ENCODE measurements around the gene ELK1.
A peak's percentile ranks its signal among the peaks of the same experiment; 100 is the strongest.

Gene ELK1

GRCh38 chrX:47597222-47597621 lies 53.1 kb downstream of the ELK1 start:
- TF ChIP-seq CREB1 (IDR thresholded peaks at IDR 0.05; ENCODE audit: low read depth), result no peak
- no peak for TF ChIP-seq YY1 (IDR thresholded peaks at IDR 0.05; ENCODE audit: low read depth)
- no peak for TF ChIP-seq NFIC (IDR thresholded peaks at IDR 0.05)
- no peak for TF ChIP-seq CEBPB (IDR thresholded peaks at IDR 0.05)
- no peak for TF ChIP-seq FOXM1 (IDR thresholded peaks at IDR 0.05; ENCODE audit: borderline replicate concordance, low read depth)
- TF ChIP-seq ZBTB7A (IDR thresholded peaks at IDR 0.05; ENCODE audit: low read depth), result no peak
- TF ChIP-seq, protein P1, sequence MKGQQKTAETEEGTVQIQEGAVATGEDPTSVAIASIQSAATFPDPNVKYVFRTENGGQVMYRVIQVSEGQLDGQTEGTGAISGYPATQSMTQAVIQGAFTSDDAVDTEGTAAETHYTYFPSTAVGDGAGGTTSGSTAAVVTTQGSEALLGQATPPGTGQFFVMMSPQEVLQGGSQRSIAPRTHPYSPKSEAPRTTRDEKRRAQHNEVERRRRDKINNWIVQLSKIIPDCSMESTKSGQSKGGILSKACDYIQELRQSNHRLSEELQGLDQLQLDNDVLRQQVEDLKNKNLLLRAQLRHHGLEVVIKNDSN (IDR thresholded peaks at IDR 0.05), result no peak
- no peak for TF ChIP-seq EP300 (IDR thresholded peaks at IDR 0.05; ENCODE audit: borderline replicate concordance)
- no peak for TF ChIP-seq TAF1 (IDR thresholded peaks at IDR 0.05; ENCODE audit: low read depth)

DNA sequence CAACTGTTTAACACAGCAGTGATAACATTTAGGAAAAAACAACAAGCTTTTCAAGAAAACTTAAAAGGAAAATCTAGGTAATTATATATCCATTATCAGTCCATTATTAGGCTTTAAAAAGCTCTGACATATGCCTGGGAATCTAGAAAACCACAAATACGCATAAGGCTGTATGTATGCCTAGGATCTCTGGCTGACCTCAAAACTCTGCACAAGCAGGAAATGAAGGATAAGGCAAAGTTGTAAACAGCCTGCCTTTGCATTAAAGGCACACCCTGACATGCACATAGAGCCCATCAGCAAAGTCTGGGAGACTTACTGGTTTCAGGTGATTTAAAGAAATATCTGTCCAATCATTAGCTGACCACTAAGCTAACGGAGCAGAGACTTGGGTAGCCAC lies 54.1 kb downstream of the ELK1 start:
- TF ChIP-seq RAD21 (IDR thresholded peaks at IDR 0.05; ENCODE audit: low read depth), result no peak

GRCh38 chrX:47595716-47596251 lies 54.6 kb downstream of the ELK1 start:
- TF ChIP-seq CREB1 (IDR thresholded peaks at IDR 0.05; ENCODE audit: low read depth) (no peak), YY1 (IDR thresholded peaks at IDR 0.05; ENCODE audit: low read depth) (no peak), ZBTB7A (IDR thresholded peaks at IDR 0.05; ENCODE audit: low read depth) (no peak), EP300 (IDR thresholded peaks at IDR 0.05; ENCODE audit: borderline replicate concordance) (no peak), TEAD4 (IDR thresholded peaks at IDR 0.05) (no peak), FOXM1 (IDR thresholded peaks at IDR 0.05; ENCODE audit: borderline replicate concordance, low read depth) (no peak), CEBPB (IDR thresholded peaks at IDR 0.05) (no peak)
- TF ChIP-seq, protein P1 (IDR thresholded peaks at IDR 0.05), result no peak

- no peak for TF ChIP-seq TCF12 (IDR thresholded peaks at IDR 0.05; ENCODE audit: low read depth)
Observed at GRCh38 chrX:47593522-47593921, 56.8 kb downstream of the ELK1 start.

GRCh38 chrX:47590984-47591383 lies 59.4 kb downstream of the ELK1 start:
- TF ChIP-seq, protein P1 (IDR thresholded peaks at IDR 0.05), result no peak
- TF ChIP-seq RAD21 (IDR thresholded peaks at IDR 0.05; ENCODE audit: low read depth) (no peak), TEAD4 (IDR thresholded peaks at IDR 0.05) (no peak), FOXM1 (IDR thresholded peaks at IDR 0.05; ENCODE audit: borderline replicate concordance, low read depth) (no peak), EGR1 (IDR thresholded peaks at IDR 0.05) (no peak), TCF12 (IDR thresholded peaks at IDR 0.05; ENCODE audit: low read depth) (no peak), TAF1 (IDR thresholded peaks at IDR 0.05; ENCODE audit: low read depth) (no peak), ZBTB7A (IDR thresholded peaks at IDR 0.05; ENCODE audit: low read depth) (no peak), CEBPB (IDR thresholded peaks at IDR 0.05) (no peak), EP300 (IDR thresholded peaks at IDR 0.05; ENCODE audit: borderline replicate concordance) (no peak)

DNA sequence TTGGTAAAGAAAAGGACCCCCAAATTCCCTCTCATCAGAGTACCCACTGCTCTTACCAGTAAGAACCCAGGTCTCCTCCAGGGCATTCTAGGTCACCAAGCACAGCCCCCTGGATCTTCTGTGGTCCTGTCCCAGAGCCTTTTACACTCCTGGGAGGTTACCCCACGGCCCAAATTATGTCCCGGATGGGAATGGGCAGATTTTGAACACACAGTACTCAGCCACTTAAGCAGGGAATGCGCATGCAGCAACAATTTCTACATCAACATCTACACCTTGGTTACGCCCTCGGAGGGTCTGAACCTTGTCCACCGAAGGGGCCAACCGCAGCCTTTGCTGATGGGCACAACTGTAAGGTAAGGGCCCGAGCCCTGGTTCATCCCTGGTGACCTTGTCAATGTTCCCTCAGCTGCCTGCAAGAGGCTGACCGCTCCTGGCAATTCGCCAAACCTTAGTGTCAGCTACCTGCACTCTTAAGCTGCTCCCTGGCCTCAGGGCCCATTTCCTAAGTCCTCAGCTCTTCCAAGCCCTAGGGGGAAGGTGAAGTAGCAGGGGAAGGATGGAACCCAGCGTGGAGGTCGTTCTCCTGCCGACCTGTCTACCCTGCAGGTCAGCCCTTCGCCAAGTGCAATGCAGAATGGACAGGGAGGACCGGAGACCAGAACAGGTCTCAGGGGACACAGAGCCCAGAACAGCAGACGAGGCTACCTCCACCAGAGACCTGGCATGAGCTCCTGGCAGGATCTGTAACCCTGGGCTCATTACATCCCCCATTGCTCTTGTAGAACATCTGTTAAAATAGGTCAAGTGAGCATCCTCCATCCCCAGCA lies 62.2 kb downstream of the ELK1 start:
- peak; percentile 42; the same call in 1 of the 2 replicates for TF ChIP-seq NFIC (IDR thresholded peaks at IDR 0.05)
- TF ChIP-seq ZBTB7A (IDR thresholded peaks at IDR 0.05; ENCODE audit: low read depth), result no peak

DNA sequence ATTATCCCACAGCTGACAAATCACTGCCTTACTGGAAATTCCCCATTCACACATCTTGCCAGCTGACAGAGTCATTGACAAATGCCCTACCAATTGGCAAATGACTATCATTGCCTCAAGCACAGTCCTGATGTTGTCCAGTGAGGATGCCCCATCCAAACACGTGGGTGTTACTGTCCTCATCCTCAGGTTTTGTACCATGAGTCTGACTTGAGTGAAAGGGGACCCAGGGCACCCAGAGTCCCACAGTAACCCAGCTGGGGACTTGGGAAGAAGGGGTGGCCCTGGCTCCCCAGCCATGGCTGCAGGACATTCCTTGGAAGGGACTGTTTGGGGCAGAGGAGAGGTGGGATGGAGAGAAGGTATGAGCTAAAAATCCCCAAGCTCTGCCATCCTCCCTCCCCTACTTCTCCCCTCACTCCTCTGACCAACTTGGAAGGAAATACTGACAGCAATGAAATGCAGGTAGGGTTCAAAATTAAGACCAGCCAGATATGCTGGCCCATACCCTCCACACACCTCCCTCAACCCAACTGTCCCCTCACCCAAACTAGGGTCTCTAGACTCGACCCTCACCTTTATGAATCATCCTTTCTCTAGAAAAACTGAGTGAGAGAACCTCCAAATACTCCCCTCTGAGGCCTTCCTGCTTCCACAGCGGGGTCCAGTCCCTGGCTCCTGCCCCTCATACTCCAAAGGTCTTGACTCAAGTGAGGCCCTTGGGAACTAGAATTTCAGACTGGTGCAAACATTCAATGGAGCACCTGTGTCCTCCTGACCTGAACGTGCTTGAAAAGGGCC lies 63.1 kb downstream of the ELK1 start:
- TF ChIP-seq REST (IDR thresholded peaks at IDR 0.05; ENCODE audit: low read depth) (no peak), FOXM1 (IDR thresholded peaks at IDR 0.05; ENCODE audit: borderline replicate concordance, low read depth) (no peak), MAX (IDR thresholded peaks at IDR 0.05) (no peak), EP300 (IDR thresholded peaks at IDR 0.05; ENCODE audit: borderline replicate concordance) (no peak), TAF1 (IDR thresholded peaks at IDR 0.05; ENCODE audit: low read depth) (no peak), TCF12 (IDR thresholded peaks at IDR 0.05; ENCODE audit: low read depth) (no peak), NFIC (IDR thresholded peaks at IDR 0.05) (no peak), YY1 (IDR thresholded peaks at IDR 0.05; ENCODE audit: low read depth) (no peak), CREB1 (IDR thresholded peaks at IDR 0.05; ENCODE audit: low read depth) (no peak), CEBPB (IDR thresholded peaks at IDR 0.05) (no peak)
